SU-DHL-6 (cell line): ENCODE results near the gene IFI30.
A peak's percentile ranks its signal among the peaks of the same experiment; 100 is the strongest.

Experiments used
- H2AFZ ChIP-seq: fragments of 200-600 bp; sonication (generic); 2 replicates; pipeline ENCODE4 v1.6.1; 2014; ENCODE audit warnings: low read depth, mild to moderate bottlenecking, moderate library complexity, mixed read lengths, antibody characterized with exemption, low read length; ENCODE audit not compliant: severe bottlenecking
- H3F3A ChIP-seq: fragments of 200-600 bp; shearing (Covaris generic); 2 replicates; pipeline ENCODE4 v1.6.0; 2016; ENCODE audit warnings: antibody characterized with exemption, mild to moderate bottlenecking; ENCODE audit not compliant: insufficient read depth
- H3K27ac ChIP-seq: fragments of 200-600 bp; sonication (generic); 2 replicates; pipeline ENCODE4 v1.5.1; 2016; ENCODE audit warnings: low read depth, mild to moderate bottlenecking, low read length, moderate library complexity, mixed read lengths
- H3K27me3 ChIP-seq: fragments of 200-600 bp; sonication (generic), shearing (Covaris generic); 2 replicates; pipeline ENCODE4 v1.6.0; 2014; ENCODE audit warnings: mild to moderate bottlenecking, low read length
- H3K36me3 ChIP-seq: fragments of 200-600 bp; sonication (generic); 2 replicates; pipeline ENCODE4 v1.6.1; 2014; ENCODE audit warnings: mild to moderate bottlenecking, low read length, mixed read lengths
- H3K4me2 ChIP-seq: fragments of 300-600, 200-600 bp; shearing (Covaris generic), sonication (generic); 2 replicates; pipeline ENCODE4 v1.6.0; 2014; ENCODE audit warnings: low read length, low read depth, mild to moderate bottlenecking; ENCODE audit not compliant: poor library complexity, severe bottlenecking
- H3K4me3 ChIP-seq: fragments of 200-600 bp; sonication (generic); 2 replicates; pipeline ENCODE4 v1.5.1; 2014; ENCODE audit warnings: antibody characterized with exemption, low read length, mild to moderate bottlenecking, mixed read lengths; ENCODE audit not compliant: insufficient read depth, poor library complexity, severe bottlenecking
- H3K79me2 ChIP-seq: fragments of 200-600 bp; sonication (generic); 2 replicates; pipeline ENCODE4 v1.6.1; 2014; ENCODE audit warnings: mild to moderate bottlenecking, low read length, moderate library complexity; ENCODE audit not compliant: insufficient read depth
- H3K9ac ChIP-seq: fragments of 200-600 bp; sonication (generic); 2 replicates; pipeline ENCODE4 v1.7.0; 2014; ENCODE audit warnings: mild to moderate bottlenecking, low read length
- H3K9me2 ChIP-seq: fragments of 200-600 bp; sonication (generic); replicated peaks from 2 replicates; pipeline ENCODE4 v1.6.1; 2014; ENCODE audit warnings: low read length; ENCODE audit not compliant: insufficient read depth
- H3K9me3 ChIP-seq: fragments of 200-600 bp; sonication (generic); 2 replicates; pipeline ENCODE4 v1.6.1; 2014; ENCODE audit warnings: low read length, mixed read lengths; ENCODE audit not compliant: insufficient read depth
- H4K20me1 ChIP-seq: fragments of 200-600 bp; sonication (generic); 2 replicates; pipeline ENCODE4 v1.6.1; 2014; ENCODE audit warnings: low read depth, mild to moderate bottlenecking, antibody characterized with exemption, low read length, moderate library complexity, mixed read lengths
- CTCF ChIP-seq: fragments of 200-600 bp; sonication (generic); IDR thresholded peaks from one replicate; pipeline ENCODE4 v1.5.1; 2017; ENCODE audit warnings: antibody characterized with exemption, mild to moderate bottlenecking, low read length, moderate library complexity; ENCODE audit not compliant: insufficient read depth, poor library complexity, severe bottlenecking
- EZH2phosphoT487 ChIP-seq: fragments of 200-600 bp; sonication (generic), shearing (Covaris generic); conservative IDR thresholded peaks from 2 replicates; pipeline ENCODE4 v1.6.1; 2018; ENCODE audit warnings: mild to moderate bottlenecking, antibody characterized with exemption, low read length, moderate library complexity, mixed read lengths

IFI30 gene

GRCh38 chr19:18193388-18194180 lies 20.0 kb downstream of the IFI30 start:
- H3K9ac ChIP-seq = peak overlapping the region; percentile 96
- no peaks in the 10 kb centered on the region; the same call in 1 of the 2 replicates for H4K20me1 ChIP-seq
- H3K9me2 ChIP-seq = no peaks in the 10 kb centered on the region
- peak overlapping the region; percentile 47; the same call in 1 of the 2 replicates for H3K27ac ChIP-seq
- H3K4me2 ChIP-seq = peak overlapping the region; percentile 82
- H3K27me3 ChIP-seq = no peaks in the 10 kb centered on the region
- no peaks in the 10 kb centered on the region for H3K36me3 ChIP-seq
- H2AFZ ChIP-seq = no peak overlapping the region
- no peak for TF ChIP-seq CTCF
- no peak for TF ChIP-seq EZH2phosphoT487
- H3K79me2 ChIP-seq = peaks cover 10% of the 10 kb centered on the region
- peak overlapping the region; percentile 96 for H3K4me3 ChIP-seq
- no peaks in the 10 kb centered on the region for H3K9me3 ChIP-seq
- peaks cover 32% of the 10 kb centered on the region for H3F3A ChIP-seq

- no peaks in the 10 kb centered on the region for H3K27me3 ChIP-seq
- H3F3A ChIP-seq = peaks cover 27% of the 10 kb centered on the region
- H3K4me2 ChIP-seq = peak overlapping the region; percentile 82
- H3K36me3 ChIP-seq = no peaks in the 10 kb centered on the region
- TF ChIP-seq EZH2phosphoT487 = no peak
- TF ChIP-seq CTCF = no peak
- peak overlapping the region; percentile 96 for H3K9ac ChIP-seq
- peaks cover 10% of the 10 kb centered on the region for H3K79me2 ChIP-seq
- H2AFZ ChIP-seq = no peak overlapping the region
- H3K9me2 ChIP-seq = no peaks in the 10 kb centered on the region
- no peaks in the 10 kb centered on the region for H3K9me3 ChIP-seq
- H3K4me3 ChIP-seq = peak overlapping the region; percentile 96
- no peak overlapping the region for H3K27ac ChIP-seq
- H4K20me1 ChIP-seq = no peaks in the 10 kb centered on the region; the same call in 1 of the 2 replicates
Observed at GRCh38 chr19:18194181-18194530, 20.5 kb downstream of the IFI30 start.

GRCh38 chr19:18194554-18195238 lies 21.1 kb downstream of the IFI30 start:
- Histone ChIP-seq H3F3A (peaks cover 26% of the 10 kb centered on the region), H3K27me3 (no peaks in the 10 kb centered on the region), H3K27ac (no peak overlapping the region), H4K20me1 (no peaks in the 10 kb centered on the region; the same call in 1 of the 2 replicates), H3K9me3 (no peaks in the 10 kb centered on the region), H3K36me3 (no peaks in the 10 kb centered on the region), H3K9ac (peak overlapping the region; percentile 96), H3K4me2 (peak overlapping the region; percentile 82), H3K79me2 (peaks cover 10% of the 10 kb centered on the region), H3K4me3 (peak overlapping the region; percentile 96), H2AFZ (no peak overlapping the region), H3K9me2 (no peaks in the 10 kb centered on the region)
- TF ChIP-seq EZH2phosphoT487 (no peak), CTCF (no peak)
